Activated CD8-positive, alpha-beta memory T cell treated with anti-CD3 and anti-CD28 coated beads, Interleukin-2, amount 50 U/mL, for 4 hours (primary cell): ENCODE measurements around the gene NFYC.

Experiments used
- DNase-seq: peaks from one replicate; pipeline ENCODE4 v3.0.0-alpha.2; 2020

The NFYC gene

GRCh38 chr1:40691538-40692428 is at the start of gene NFYC:
Gene NFYC, plus strand, starts transcription at chr1:40691704. Its CDS starts 47,140 bp downstream, at chr1:40738844.
- DNase-seq: peak; percentile 92

- DNase-seq: no peak
These were observed 46.3 kb upstream of the NFYC start for GRCh38 chr1:40645118-40645680.

- DNase-seq: no peak
These were observed 45.2 kb upstream of the NFYC start for GRCh38 chr1:40646315-40646714.

- no peak for DNase-seq
These were observed 43.3 kb upstream of the NFYC start for GRCh38 chr1:40648200-40648599.

- no peak for DNase-seq
These were observed 42.4 kb upstream of the NFYC start for GRCh38 chr1:40648928-40649591.

- DNase-seq: no peak
These were observed 41.9 kb upstream of the NFYC start for GRCh38 chr1:40649592-40649930.

- DNase-seq: no peak
These were observed 41.4 kb upstream of the NFYC start for GRCh38 chr1:40650075-40650474.

- no peak for DNase-seq
These were observed 40.2 kb upstream of the NFYC start for GRCh38 chr1:40651138-40651857.

- DNase-seq: no peak
These were observed 39.0 kb upstream of the NFYC start for GRCh38 chr1:40652468-40652867.

- DNase-seq: no peak
These were observed 38.5 kb upstream of the NFYC start for GRCh38 chr1:40652979-40653378.

- DNase-seq: no peak
These were observed 37.5 kb upstream of the NFYC start for GRCh38 chr1:40653851-40654537.

- no peak for DNase-seq
These were observed 34.5 kb upstream of the NFYC start for GRCh38 chr1:40657046-40657445.

GRCh38 chr1:40658751-40659648 is 32.5 kb upstream of the NFYC start:
- no peak for DNase-seq

GRCh38 chr1:40659649-40659947 is 31.9 kb upstream of the NFYC start:
- no peak for DNase-seq

GRCh38 chr1:40661678-40662077 is 29.8 kb upstream of the NFYC start:
- DNase-seq: no peak

GRCh38 chr1:40662151-40662550 is 29.4 kb upstream of the NFYC start:
- no peak for DNase-seq

GRCh38 chr1:40662864-40663263 is 28.6 kb upstream of the NFYC start:
- DNase-seq: no peak

- DNase-seq: no peak
These were observed 28.0 kb upstream of the NFYC start for GRCh38 chr1:40663324-40664166.

- DNase-seq: no peak
These were observed 27.4 kb upstream of the NFYC start for GRCh38 chr1:40664167-40664537.

GRCh38 chr1:40664791-40665190 is 26.7 kb upstream of the NFYC start:
- no peak for DNase-seq
